ENCODE results near the gene STAG3.
"Not testable (repeated sequence)": the region's sequence is repeated elsewhere in the genome, so short reads cannot be mapped to it uniquely, and the experiment has no call there.

Gene STAG3

DNA sequence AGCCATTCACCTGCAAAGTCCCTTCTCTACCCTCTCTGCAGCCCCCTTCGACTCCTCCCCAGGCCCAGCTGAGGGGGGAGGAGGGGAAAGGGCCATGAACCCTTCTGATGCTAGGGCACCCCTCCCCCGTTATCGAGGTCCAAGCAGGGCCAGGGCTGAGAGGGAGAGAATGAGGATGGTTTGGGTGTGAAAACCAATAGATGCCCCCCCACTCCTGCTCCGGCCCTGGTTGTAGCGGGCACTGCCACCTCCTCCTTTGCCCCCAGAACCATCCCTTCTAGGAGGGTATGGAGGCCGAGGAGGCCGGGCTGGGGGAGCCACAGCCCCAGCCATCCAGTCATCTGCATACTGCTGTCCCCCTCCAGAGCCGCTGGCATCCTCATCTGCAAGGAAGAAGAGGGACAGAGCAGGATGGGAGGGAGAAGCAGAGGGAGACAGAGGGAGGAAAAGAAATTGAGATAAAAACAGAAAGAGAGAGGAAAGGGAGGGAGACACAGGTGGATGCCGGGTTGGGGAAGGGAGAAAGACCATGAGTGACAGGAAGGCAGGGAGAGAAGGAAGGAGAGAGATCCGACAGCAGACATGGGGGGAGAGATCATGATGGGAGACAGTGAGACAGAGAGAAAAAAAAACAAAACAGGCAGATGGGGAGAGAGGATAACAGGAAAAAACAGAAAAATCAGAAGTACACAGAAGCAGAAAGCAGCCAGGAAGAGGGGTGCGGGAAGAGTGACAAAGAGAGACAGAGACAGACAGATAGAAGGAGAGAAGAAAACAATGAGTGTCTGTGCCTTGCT, 7.4 kb upstream of the STAG3 start:
- no peak for DNase-seq (ENCODE audit: low read depth, low spot score)
- H3K4me3 ChIP-seq (ENCODE audit: low read length) = no peak overlapping the region

DNA sequence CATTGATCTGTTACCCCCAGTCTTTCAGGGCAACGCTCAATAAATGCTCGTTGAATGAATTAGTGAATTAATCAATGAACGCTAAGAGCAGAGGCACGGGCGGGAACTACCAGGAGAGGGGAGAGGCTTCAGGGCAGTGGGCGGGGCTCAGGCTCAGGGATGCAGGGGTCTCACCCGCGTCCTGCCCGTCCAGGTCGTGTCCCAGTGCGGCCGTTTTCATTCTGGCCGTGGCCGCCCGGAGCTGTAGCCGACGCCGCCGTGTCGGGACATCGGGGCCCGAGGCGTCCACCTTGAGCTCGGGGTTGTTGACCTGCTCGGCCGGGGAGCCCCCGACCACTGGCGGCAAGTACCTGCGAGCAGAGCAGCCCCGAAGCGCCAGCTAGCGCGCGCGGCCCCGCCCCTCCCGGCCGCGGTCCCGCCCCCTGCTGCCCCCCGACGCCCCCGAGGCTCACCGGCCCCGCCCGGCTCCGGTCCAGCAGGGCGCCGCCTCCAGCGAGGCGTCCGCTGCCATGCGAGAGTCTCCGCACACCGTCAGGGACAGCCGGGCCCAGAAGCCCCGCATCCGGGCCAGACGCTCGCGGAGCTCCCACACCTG, 6.5 kb upstream of the STAG3 start:
- H3K4me3 ChIP-seq (ENCODE audit: low read length) = no peak overlapping the region
- no peak for DNase-seq (ENCODE audit: low read depth, low spot score)

DNA sequence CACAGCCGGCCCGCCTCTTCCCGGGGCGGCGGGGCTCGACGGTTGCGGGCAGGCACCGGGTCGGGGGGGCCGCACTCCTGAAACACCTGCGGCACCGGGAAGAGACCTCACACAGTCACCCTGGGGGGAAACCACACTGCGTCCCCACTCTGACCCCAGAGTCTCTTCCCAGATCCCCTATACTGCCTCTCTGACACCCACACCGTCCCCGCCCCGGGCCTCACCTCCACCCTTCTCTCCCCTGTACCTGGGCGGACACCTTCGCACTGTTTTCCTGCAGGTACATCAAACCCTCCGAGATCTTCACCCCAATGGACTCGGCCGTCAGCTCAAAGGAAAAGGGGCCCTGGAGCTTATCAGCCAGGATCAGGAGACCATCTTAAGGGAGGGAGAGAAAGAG, 5.9 kb upstream of the STAG3 start:
- DNase-seq (ENCODE audit: low read depth, low spot score) = no peak
- no peak overlapping the region for H3K4me3 ChIP-seq (ENCODE audit: low read length)

DNA sequence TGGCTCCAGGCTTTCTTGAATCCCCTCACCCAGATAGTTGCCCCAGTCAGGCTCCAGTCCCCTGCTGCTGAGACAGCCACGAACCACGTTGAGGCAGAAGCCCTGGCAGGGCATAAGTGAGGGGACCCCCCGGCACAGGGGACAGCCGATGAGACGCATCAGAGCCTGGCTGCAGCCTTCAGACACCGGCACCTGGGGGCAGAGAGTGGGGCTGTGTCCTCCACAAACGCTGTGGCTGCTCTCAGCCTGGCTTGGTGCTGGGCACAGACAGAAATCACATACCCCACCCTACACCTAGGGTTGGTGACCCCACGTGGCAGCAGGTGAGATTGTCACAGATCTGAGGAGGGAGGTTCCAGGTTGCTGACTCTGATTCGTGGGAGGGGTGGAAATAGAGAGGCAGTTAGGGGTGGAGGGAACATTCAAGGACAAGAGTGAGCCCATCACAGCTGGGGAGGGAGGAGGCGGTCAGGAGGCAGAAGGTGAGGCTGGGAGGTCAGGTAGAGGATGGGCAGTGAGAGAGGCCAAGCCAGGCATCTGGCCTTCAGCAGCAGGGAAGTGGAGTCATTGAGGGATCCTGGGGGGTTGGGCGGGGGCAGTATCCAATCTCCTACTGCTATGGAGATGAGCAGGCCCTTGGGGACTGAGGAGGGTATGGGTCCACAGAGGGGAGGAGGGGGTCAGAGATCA, 3.8 kb upstream of the STAG3 start:
- H3K4me3 ChIP-seq (ENCODE audit: low read length) = no peak overlapping the region
- no peak for DNase-seq (ENCODE audit: low read depth, low spot score)

DNA sequence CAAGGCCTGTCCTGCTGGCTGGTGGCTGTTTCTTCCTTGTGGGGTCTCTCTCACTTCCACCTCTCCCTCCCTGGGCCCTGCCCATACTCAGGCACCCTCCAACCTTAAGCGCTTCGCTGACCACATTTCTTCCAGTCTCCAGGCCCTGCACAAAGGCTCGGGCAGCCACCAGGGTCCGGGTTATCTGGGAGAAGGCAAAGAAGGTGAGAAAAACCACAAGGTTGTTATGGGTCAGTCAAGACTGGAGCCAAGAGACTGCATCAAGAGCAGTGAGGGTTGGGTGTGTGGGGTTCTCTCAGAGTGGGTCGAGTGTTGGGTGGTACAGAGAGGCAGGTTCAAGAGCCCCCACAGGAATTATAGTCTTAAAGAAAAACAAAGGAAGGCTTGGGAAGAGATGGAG, 3.1 kb upstream of the STAG3 start:
- DNase-seq (ENCODE audit: low read depth, low spot score) = no peak
- no peak overlapping the region for H3K4me3 ChIP-seq (ENCODE audit: low read length)

DNA sequence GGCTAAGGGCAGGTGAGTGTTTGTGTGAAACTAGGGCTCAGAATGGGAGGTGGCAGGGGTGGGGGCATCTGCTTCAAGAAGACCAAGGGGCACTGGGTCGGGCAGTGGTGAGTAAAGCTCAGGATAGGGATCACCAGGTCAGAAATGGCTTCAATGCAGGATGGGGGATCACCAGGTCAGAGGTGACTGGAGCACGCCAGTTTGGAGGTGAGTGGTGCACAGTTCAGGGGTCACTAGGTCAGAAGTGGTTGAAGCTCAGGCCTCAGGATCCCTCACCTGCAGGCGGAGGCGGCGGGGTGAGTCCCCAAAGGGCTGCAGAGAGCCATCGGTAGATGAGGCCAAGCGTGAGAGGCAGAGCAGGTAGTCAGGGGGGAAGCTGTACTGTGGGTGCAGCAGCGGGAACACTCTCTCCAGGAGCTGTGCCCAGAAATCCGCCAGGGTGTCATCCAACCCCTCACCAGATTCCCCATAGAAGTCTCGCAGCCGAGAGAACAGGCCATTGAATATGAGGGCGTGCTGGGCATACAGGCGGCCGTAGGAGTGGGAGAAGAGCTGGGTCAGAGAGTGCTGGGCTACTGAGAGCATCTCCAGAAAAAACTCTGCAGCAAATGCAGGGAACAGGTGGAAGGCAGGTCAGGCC, 2.3 kb upstream of the STAG3 start:
- no peak for DNase-seq (ENCODE audit: low read depth, low spot score)
- no peak overlapping the region for H3K4me3 ChIP-seq (ENCODE audit: low read length)

DNA sequence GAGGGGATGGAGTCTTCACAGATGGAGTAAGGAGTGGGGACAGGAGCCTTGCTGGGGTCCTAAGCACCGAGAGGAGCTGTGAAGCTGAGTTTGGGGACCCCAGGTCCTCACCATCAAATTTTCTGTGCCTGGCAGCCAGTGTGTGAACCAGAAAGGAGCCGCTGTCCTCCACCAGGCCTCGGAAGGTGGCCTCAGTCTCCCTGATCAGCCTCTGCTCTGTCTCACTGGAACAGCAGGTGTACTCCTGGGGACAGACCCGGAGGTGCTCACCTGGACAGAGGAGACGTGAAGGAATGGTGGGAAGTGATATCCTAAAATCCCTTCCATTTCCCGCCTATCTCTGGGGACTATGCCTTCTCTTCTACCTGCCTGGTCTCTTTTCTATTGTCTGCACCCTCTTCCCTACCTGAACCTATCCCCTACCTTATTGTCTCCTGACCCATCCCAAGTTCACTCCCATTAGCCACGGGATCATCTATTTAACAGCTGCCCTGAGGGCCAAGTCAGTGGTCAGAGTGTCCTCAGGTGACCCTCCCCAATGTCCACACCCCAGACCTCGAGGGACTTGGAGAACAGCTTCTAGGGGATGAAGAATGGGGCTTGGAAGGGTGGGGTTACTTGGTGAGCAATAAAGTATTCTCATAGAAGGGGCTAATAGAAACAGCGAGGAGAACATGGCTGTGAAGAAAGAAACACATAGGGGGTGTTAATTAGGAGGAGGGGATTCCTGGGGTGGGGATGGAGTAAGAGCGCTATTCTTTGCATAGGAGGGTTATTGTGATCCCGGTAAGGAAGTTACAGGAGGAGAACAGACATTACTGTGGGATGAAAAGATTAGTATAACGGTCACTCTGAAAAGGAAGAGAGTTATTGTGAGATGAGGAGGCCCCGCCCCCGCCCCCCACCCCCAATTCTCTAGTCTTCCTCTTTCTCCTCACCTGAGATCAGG, 1.3 kb upstream of the STAG3 start:
- DNase-seq (ENCODE audit: low read depth, low spot score) = no peak
- peak overlapping the region; percentile 75 for H3K4me3 ChIP-seq (ENCODE audit: low read length)

DNA sequence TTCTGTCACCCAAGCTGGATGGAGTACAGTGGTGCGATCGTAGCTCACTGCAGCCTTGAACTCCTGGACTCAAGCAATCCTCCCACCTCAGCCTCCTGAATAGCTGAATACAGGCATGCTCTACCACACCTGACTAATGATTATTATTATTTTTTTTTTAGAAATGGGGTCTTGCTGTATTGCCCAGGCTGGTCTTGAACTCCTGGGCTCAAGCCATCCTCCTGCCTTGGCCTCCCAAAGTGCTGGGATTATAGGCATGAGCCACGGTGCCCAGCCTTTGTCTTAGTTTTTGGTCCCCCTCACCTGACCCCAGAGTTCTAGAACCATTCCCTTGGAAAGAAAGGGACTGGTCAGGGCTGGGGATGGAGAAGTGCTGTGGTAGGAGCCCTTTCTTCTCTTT, 2.4 kb downstream of the STAG3 start:
- peak overlapping the region; percentile 34 for H3K4me3 ChIP-seq (ENCODE audit: low read length)

DNA sequence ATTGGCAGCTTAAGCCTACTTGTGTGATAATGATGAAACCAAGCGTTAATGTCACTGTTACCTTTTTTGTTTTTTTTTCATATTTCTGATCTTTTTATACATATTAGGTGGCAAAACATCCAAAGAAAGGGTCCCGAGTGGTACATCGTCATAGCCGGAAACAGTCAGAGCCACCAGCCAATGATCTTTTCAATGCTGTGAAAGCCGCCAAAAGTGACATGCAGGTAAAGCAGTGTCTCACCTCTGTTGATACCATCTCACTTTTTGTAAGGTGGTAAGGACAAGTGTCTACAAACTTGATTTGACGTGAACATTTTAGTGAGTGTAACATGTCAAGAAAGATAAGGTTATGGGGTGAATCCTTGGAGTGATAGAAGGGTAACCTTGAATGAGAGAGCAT, 4.9 kb downstream of the STAG3 start:
- H3K4me3 ChIP-seq (ENCODE audit: low read length); DNase-seq (ENCODE audit: low read depth, low spot score): not testable (repeated sequence)

More for the DNA sequence above, 2.4 kb downstream of the STAG3 start:
- DNase-seq (ENCODE audit: low read depth, low spot score) = not testable (repeated sequence)

DNA sequence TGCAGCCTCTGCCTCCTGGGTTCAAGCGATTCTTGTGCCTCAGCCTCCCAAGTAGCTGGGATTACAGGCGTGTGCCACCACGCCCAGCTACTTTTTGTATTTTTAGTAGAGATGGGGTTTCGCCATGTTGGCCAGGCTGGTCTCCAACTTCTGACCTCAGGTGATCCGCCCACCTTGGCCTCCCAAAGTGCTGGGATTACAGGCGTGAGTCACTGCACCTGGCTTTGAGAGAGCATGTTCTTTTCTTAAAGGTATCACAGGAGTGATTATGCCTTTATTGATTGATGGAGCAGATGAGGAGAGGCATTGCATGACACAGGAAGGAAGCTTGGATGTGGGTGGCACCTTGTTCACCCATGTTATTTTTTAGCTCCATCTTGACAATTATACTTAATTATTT, 5.4 kb downstream of the STAG3 start:
- not testable (repeated sequence) for DNase-seq (ENCODE audit: low read depth, low spot score); H3K4me3 ChIP-seq (ENCODE audit: low read length)

DNA sequence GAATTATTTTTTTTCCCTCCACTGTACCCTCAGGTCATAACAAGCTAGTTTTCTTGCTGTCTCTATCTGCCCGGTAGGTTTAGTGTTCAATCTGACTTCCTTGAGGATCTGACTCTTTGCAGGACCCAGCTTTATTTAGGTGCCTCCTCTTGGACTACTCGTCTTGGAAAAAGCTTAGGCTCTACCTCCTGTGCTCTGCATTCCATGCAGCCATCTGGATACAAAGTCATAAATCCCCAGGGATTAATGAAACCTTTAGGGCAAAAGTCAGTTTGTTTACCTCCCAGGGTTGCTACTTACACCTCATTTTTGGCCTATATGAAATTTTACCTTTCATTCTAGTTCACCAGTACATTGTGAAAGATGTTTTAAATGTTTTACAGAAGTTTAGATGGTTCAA, 8.0 kb downstream of the STAG3 start:
- no peak for DNase-seq (ENCODE audit: low read depth, low spot score)
- no peak overlapping the region for H3K4me3 ChIP-seq (ENCODE audit: low read length)

DNA sequence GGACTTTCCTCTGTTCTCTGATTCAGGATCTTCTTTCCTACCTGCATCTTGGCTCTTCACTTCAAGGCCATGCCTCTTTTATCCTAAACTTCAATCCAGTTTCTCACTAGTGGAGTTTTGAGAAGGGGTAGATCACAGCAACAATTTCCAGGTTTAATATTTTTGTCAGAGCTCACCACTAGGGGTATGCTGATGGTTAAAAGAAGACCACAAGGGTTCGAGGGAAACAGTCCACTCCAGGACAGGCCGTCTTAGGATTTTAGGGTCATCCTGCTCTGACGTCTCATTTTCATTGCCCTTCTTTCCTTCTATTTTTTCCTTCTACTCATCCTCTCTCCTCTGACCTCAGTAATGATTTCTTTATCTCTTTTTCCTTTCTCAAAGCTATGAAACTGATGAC, 11.3 kb downstream of the STAG3 start:
- DNase-seq (ENCODE audit: low read depth, low spot score) = no peak
- H3K4me3 ChIP-seq (ENCODE audit: low read length) = no peak overlapping the region

DNA sequence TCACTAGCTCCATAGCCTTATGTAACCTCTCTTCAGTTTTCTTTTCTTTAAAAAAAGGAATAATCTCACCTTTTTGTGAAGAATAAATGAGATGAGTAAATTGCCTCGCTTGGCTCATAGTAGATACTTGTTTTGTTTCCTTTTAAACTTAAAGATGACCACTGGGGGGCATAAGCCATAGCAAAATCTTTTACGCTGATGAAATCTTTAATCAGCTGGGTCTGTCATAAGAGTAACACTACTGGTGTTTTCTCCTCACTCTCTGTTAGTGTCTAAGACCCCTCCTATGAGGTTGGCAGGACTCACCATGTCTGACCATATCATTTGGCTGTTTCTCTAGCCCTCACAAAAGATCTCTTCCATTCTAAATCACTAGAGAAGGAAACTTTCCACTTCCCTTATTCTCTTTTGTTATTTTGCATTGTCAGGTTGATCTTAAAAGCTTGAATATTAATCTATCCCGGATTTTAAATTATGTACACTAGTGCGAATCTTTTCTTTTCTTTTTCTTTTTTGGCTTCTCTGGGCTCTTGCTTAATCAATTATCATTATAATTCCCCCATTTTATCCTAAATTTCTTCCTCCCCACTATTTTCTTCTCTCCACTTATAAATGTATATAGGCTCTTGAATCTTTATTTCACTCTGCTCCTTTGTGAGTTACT, 12.5 kb downstream of the STAG3 start:
- DNase-seq (ENCODE audit: low read depth, low spot score) = peak; percentile 69
- H3K4me3 ChIP-seq (ENCODE audit: low read length) = no peak overlapping the region

DNA sequence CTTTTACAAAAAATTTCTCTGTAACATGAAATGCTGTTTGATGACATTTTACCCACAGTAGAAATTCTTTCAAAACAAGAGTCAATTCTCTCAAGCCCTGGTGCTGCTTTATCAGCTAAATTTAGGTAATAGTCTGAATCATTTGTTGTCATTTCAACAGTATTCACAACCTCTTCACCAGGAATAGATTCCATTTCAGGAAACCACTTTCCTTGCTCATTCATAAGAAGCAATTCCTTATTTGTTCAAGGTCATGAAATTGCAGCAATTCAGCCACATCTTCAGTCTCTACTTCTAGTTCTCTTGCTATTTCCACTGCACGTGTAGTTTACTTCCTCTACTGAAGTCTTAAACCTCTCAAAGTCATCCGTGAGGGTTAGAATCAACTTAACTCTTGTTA, 14.1 kb downstream of the STAG3 start:
- no peak overlapping the region for H3K4me3 ChIP-seq (ENCODE audit: low read length)

DNA sequence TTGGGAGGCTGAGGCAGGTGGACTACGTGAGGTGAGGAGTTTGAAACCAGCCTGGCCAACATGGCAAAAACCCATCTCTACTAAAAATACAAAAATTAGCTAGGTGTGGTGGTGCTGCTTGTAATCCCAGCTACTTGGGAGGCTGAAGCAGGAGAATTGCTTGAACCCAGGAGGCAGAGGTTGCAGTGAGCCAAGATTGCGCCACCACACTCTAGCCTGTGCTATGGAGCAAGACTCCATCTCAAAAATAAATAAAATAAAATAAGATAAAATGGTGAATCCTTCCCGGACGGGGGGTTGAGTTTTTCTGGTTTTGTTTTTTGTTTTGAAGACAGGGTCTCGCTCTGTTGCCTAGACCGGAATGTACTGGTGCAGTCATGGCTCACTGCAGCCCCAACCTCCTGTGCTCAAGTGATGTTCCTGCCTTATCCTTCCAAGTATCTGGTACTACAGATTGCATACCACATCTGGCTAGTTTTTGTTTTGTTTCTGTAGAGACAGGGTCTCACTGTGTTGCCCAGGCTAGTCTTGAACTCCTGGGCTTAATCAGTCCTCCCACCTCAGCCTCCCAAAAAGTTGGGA, 14.7 kb downstream of the STAG3 start:
- DNase-seq (ENCODE audit: low read depth, low spot score) = not testable (repeated sequence)

More for the DNA sequence above, 14.1 kb downstream of the STAG3 start:
- DNase-seq (ENCODE audit: low read depth, low spot score) = no peak

DNA sequence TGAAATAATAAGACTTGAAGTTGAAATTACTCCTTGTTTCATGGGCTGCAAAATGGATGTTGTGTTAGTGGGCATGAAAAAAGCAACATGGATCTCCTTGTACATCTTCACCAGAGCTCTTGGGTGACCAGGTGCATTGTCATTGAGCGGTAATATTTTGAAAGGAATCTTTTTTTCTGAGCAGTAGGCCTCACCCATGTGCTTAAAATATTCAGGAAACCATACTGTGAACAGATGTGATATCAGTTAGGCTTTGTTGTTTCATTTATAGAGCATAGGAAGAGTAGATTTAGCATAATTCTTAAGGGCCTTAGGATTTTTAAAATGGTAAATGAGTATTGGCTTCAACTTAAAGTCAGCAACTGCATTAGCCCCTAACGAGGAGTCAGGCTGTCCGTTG, 15.3 kb downstream of the STAG3 start:
- no peak overlapping the region for H3K4me3 ChIP-seq (ENCODE audit: low read length)
- peak; percentile 60 for DNase-seq (ENCODE audit: low read depth, low spot score)

More for the DNA sequence above, 14.7 kb downstream of the STAG3 start:
- H3K4me3 ChIP-seq (ENCODE audit: low read length) = not testable (repeated sequence)

DNA sequence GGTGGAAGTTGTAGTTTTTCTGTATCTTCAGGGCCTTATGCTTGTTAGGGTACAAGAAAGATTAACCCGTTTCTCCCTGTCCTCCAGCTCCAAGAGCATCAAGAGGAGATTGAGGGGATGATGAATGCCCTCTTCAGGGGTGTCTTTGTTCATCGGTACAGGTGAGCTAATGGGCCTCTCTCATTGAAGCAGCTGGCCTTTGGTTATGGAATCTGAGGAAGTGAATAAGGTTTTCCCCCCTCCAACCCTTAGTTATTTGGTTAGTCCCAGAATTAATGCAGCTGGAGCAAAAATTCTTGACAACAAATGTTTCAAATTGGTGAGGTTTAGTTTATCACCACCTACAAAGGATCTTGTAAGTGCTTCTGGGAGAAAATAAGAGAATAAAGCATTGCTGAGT, 17.5 kb downstream of the STAG3 start:
- no peak overlapping the region for H3K4me3 ChIP-seq (ENCODE audit: low read length)
- DNase-seq (ENCODE audit: low read depth, low spot score) = no peak

DNA sequence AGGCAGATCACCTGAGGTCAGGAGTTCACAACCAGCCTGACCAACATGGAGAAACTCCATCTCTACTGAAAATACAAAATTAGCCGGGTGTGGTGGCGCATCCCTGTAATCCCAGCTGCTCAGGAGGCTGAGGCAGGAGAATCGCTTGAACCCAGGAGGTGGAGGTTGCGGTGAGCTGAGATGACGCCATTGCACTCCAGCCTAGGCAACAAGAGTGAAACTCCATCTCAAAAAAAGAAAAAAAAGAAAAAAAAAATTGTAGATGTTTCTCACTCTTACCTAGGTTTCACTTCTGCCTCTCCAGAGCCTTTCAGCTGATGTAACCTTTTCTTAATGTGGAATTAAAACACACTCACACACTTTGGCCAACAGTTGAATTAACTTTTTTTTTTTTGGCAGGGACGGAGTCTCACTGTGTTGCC, 18.2 kb downstream of the STAG3 start:
- DNase-seq (ENCODE audit: low read depth, low spot score); H3K4me3 ChIP-seq (ENCODE audit: low read length): not testable (repeated sequence)

All from Jurkat, Clone E6-1 (cell line).